B cell (primary cell): ENCODE results near the gene UNC5C. TPM values are rescaled to one million over a fixed set of nuclear protein-coding genes. Genes with fewer than 3 reads are reported as not detected.

Experiments used
- ATAC-seq: fragments of 200-7000 bp; cut with Tn5 transposase; one replicate; pipeline ENCODE4 v1.10.0; 2021; ENCODE audit warnings: low read depth, mild to moderate bottlenecking, moderate number of reproducible peaks, moderate library complexity
- CTCF ChIA-PET: fragments of 350-600 bp; sonication (Branson Sonifier 250); formaldehyde crosslinking; loops from one replicate; lab custom pipeline; 2021; ENCODE audit warnings: antibody characterized with exemption, inconsistent platforms; lab: Charles Lee
- POLR2A ChIA-PET: fragments of 350-600 bp; sonication (Branson Sonifier 250); formaldehyde crosslinking; loops from one replicate; lab custom pipeline; 2021; ENCODE audit warnings: antibody characterized with exemption; lab: Charles Lee
- DNase-seq: peaks from one replicate; pipeline ENCODE4 v3.0.0; 2013
- H2AFZ ChIP-seq: 2 replicates; pipeline ENCODE4 v1.6.1; 2012; ENCODE audit warnings: mild to moderate bottlenecking, low read depth, low read length; ENCODE audit not compliant: insufficient read depth, poor library complexity, severe bottlenecking
- H3K27ac ChIP-seq, 2 donors: 1 replicate in 1 of 2; 2 replicates in 1 of 2; pipeline ENCODE4 v1.5.1; 2012 to 2013; ENCODE audit warnings: low read length in 2 of 2, mild to moderate bottlenecking in 2 of 2, moderate library complexity in 1 of 2
- H3K27me3 ChIP-seq, 4 experiments: fragments of 200-600 bp in 1 of 4; sonication (generic) in 1 of 4; replicated peaks in 1 of 4; 1 replicate in 2 of 4; 2 replicates in 2 of 4; pipeline versions ENCODE4 v1.6.1 to v1.7.0; 2013 to 2016; ENCODE audit warnings: low read length in 3 of 4, mild to moderate bottlenecking in 2 of 4, mixed read lengths in 1 of 4, moderate library complexity in 1 of 4; ENCODE audit not compliant: insufficient read depth in 4 of 4, control insufficient read depth in 3 of 4; ENCODE audit errors: control extremely low read depth in 1 of 4
- H3K36me3 ChIP-seq, 2 experiments: replicated peaks in 1 of 2; 1 replicate in 1 of 2; 2 replicates in 1 of 2; pipeline versions ENCODE4 v1.6.1 to v1.7.1; 2013; ENCODE audit warnings: low read length in 1 of 2; ENCODE audit not compliant: insufficient read depth in 2 of 2, control insufficient read depth in 1 of 2; ENCODE audit errors: control extremely low read depth in 1 of 2, extremely low read depth in 1 of 2
- H3K4me1 ChIP-seq, 2 donors: fragments of 200-600 bp in 1 of 2; sonication (generic) in 1 of 2; 1 replicate in 1 of 2; 2 replicates in 1 of 2; pipeline versions ENCODE4 v1.5.1 to v1.6.1; 2013 to 2017; ENCODE audit warnings: low read length in 2 of 2; ENCODE audit not compliant: control insufficient read depth in 2 of 2, insufficient read depth in 2 of 2
- H3K4me2 ChIP-seq: replicated peaks from 2 replicates; pipeline ENCODE3; 2012; ENCODE audit warnings: mild to moderate bottlenecking, low read depth, low read length; ENCODE audit not compliant: poor library complexity, severe bottlenecking
- H3K4me3 ChIP-seq, 5 experiments: fragments of 200-600 bp in 1 of 5; sonication (generic) in 1 of 5; 1 replicate in 3 of 5; 2 replicates in 2 of 5; pipeline versions ENCODE4 v1.5.1 to v1.7.0; 2011 to 2016; ENCODE audit warnings: low read length in 4 of 5, mild to moderate bottlenecking in 4 of 5, low read depth in 2 of 5, control low read depth in 1 of 5, moderate library complexity in 1 of 5; ENCODE audit not compliant: insufficient read depth in 1 of 5; ENCODE audit errors: control extremely low read depth in 1 of 5, extremely low read depth in 1 of 5
- H3K79me2 ChIP-seq: fragments of 200-600 bp; sonication (generic); one replicate; pipeline ENCODE4 v1.6.0; 2016; ENCODE audit warnings: low read length; ENCODE audit not compliant: control insufficient read depth, insufficient read depth
- H3K9ac ChIP-seq: fragments of 200-600 bp; sonication (generic); 2 replicates; pipeline ENCODE4 v1.6.1; 2017; ENCODE audit warnings: mild to moderate bottlenecking, low read length, moderate library complexity
- H3K9me3 ChIP-seq, 3 donors: one replicate each; pipeline versions ENCODE4 v1.6.1 to v1.7.1; 2013; ENCODE audit warnings: low read length in 2 of 3; ENCODE audit not compliant: control insufficient read depth in 2 of 3, insufficient read depth in 1 of 3; ENCODE audit errors: control extremely low read depth in 1 of 3
- H4K20me1 ChIP-seq: 2 replicates; pipeline ENCODE4 v1.6.0; 2012; ENCODE audit warnings: mild to moderate bottlenecking, low read length; ENCODE audit not compliant: insufficient read depth, control insufficient read depth, poor library complexity, severe bottlenecking
- H3K27ac Mint-ChIP-seq: one replicate; pipeline ENCODE4 v1.8.0; 2021; ENCODE audit warnings: mixed read lengths
- H3K27me3 Mint-ChIP-seq: one replicate; pipeline ENCODE4 v1.8.0; 2021; ENCODE audit warnings: mixed read lengths
- H3K4me1 Mint-ChIP-seq: one replicate; pipeline ENCODE4 v1.8.0; 2021; ENCODE audit warnings: mixed read lengths
- H3K4me3 Mint-ChIP-seq: one replicate; pipeline ENCODE4 v1.8.0; 2021; ENCODE audit warnings: mixed read lengths
- H3K9me3 Mint-ChIP-seq: one replicate; pipeline ENCODE4 v1.8.0; 2022; ENCODE audit warnings: mixed read lengths; ENCODE audit not compliant: insufficient read depth
- EZH2 ChIP-seq: IDR thresholded peaks from 2 replicates; pipeline ENCODE4 v1.6.1; 2012; ENCODE audit warnings: borderline replicate concordance, low read depth, mild to moderate bottlenecking, moderate library complexity, low read length; ENCODE audit not compliant: insufficient read depth, poor library complexity, severe bottlenecking
- WGBS: methylation state at CpG from one replicate; pipeline ENCODE4 v1.1.5; 2013; ENCODE audit warnings: missing lambda C conversion rate; ENCODE audit not compliant: insufficient coverage; 5-methylcytosine and 5-hydroxymethylcytosine counted together
- intact Hi-C: fragments of 100-400 bp; cut with micrococcal nuclease; formaldehyde crosslinking; loops from one replicate; pipeline ENCODE4 v1.10.0; 2022
- polyA plus RNA-seq: library from polyadenylated mRNA; depleted of rRNA; stranded (reverse); fragments of >200 nt; gene quantifications from 2 replicates; pipeline ENCODE4 v1.2.3, GENCODE V29; 2012
- total RNA-seq, 2 donors: library from RNA; stranded (reverse); fragments of 120-200 nt in 1 of 2; gene quantifications; 1 replicate in 1 of 2; 2 replicates in 1 of 2; pipeline versions ENCODE4 v1.2.3 to v1.2.4, GENCODE V29; 2013 to 2022
- TF ChIP-seq, protein P1 (sequence below): fragments of 200-600 bp; IDR thresholded peaks from one replicate; pipeline ENCODE4 v1.8.0; 2022; ENCODE audit warnings: antibody characterized with exemption, mild to moderate bottlenecking

UNC5C gene
- total and polyA plus RNA-seq, 2 donors (not counting 1 experiment from before 2014, with no cell fraction given): not detected

DNA sequence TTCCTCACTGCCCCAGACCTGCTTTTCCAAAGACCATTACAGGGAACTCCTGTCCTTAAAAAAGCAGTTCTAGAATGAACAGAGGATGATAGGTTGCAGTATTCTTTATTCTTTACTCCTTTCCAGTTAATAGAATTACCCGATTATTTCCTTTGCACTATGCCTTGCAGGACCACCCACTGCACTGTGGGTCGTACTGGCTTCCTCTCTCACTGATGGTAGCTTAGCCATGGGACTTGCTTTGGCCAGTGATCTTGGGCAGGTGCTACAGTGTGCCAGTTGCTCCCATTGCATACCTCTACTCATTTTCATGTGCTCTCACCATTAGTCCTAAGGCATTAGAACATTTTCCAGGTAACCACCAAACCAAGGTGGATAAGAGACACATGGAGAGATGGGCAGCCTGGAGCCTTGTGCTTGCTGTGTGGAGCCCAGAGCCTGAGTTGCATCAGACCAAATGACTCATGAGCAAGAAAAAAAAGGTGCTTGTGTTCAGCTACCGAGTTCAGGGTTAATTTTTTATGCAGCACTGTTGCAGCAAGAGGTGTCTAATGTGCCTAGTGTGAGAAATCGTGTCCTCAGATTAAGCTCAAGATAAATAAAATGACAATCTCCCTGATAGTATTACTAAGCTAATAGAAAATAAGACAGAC is 7.6 kb upstream of the UNC5C start:
- H3K9me3 ChIP-seq: no peaks in the 10 kb centered on the region
- no peak overlapping the region for H3K4me2 ChIP-seq
- no peak overlapping the region for H3K4me3 Mint-ChIP-seq
- H3K27me3 Mint-ChIP-seq: no peaks in the 10 kb centered on the region
- H3K27ac ChIP-seq: no peak overlapping the region
- 88% methylated on average over 3 of the region's 4 CpGs for WGBS
- no peak overlapping the region for H3K9ac ChIP-seq
- ATAC-seq (no peak), DNase-seq (no peak)
- H4K20me1 ChIP-seq: no peaks in the 10 kb centered on the region
- no peaks in the 10 kb centered on the region for H3K9me3 Mint-ChIP-seq
- no peaks in the 10 kb centered on the region for H3K79me2 ChIP-seq
- ChIA-PET POLR2A (no interaction called here), CTCF (no interaction called here)
- H3K4me3 ChIP-seq: no peak overlapping the region
- H3K36me3 ChIP-seq: no peaks in the 10 kb centered on the region
- intact Hi-C loops: no loop called here
- H3K27ac Mint-ChIP-seq: no peak overlapping the region
- no peak for TF ChIP-seq EZH2
- TF ChIP-seq, protein P1, sequence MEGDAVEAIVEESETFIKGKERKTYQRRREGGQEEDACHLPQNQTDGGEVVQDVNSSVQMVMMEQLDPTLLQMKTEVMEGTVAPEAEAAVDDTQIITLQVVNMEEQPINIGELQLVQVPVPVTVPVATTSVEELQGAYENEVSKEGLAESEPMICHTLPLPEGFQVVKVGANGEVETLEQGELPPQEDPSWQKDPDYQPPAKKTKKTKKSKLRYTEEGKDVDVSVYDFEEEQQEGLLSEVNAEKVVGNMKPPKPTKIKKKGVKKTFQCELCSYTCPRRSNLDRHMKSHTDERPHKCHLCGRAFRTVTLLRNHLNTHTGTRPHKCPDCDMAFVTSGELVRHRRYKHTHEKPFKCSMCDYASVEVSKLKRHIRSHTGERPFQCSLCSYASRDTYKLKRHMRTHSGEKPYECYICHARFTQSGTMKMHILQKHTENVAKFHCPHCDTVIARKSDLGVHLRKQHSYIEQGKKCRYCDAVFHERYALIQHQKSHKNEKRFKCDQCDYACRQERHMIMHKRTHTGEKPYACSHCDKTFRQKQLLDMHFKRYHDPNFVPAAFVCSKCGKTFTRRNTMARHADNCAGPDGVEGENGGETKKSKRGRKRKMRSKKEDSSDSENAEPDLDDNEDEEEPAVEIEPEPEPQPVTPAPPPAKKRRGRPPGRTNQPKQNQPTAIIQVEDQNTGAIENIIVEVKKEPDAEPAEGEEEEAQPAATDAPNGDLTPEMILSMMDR: no peak
- H3K4me1 ChIP-seq: no peaks in the 10 kb centered on the region
- H3K4me1 Mint-ChIP-seq: no peaks in the 10 kb centered on the region
- peaks cover 0 to 5% (median 0%) of the 10 kb centered on the region in 4 experiments for H3K27me3 ChIP-seq
- H2AFZ ChIP-seq: no peak overlapping the region

GRCh38 chr4:95552942-95553550 is 4.3 kb upstream of the UNC5C start:
- Mint-ChIP-seq H3K4me1 (peaks cover 10% of the 10 kb centered on the region), H3K27ac (no peak overlapping the region), H3K9me3 (no peaks in the 10 kb centered on the region), H3K4me3 (no peak overlapping the region), H3K27me3 (peaks cover 19% of the 10 kb centered on the region)
- Histone ChIP-seq H3K4me2 (no peak overlapping the region), H3K27ac (no peak overlapping the region), H4K20me1 (no peaks in the 10 kb centered on the region), H3K36me3 (no peaks in the 10 kb centered on the region), H3K79me2 (no peaks in the 10 kb centered on the region), H3K4me1 (peaks cover 0 to 9% of the 10 kb centered on the region in 2 donors), H3K27me3 (peaks cover 0 to 20% (median 8%) of the 10 kb centered on the region in 4 experiments), H3K9me3 (peaks cover 0 to 9% (median 0%) of the 10 kb centered on the region in 3 donors), H2AFZ (no peak overlapping the region), H3K4me3 (no peak overlapping the region), H3K9ac (no peak overlapping the region)
- TF ChIP-seq, protein P1: no peak
- intact Hi-C loops: no loop called here
- POLR2A ChIA-PET: no interaction called here
- CTCF ChIA-PET: no interaction called here
- WGBS: 67% methylated on average over 1 of the region's 4 CpGs
- ATAC-seq (no peak), DNase-seq (no peak)
